H9 (cell line): ENCODE data around the gene GABRB2. TPM values are rescaled to one million over a fixed set of nuclear protein-coding genes. Genes with fewer than 3 reads are reported as not detected.

Experiments used
- DNase-seq: peaks from one replicate; pipeline ENCODE4 v3.0.0-alpha.2; 2017
- H2AFZ ChIP-seq: one replicate; pipeline ENCODE4 v1.6.1; 2013; ENCODE audit warnings: mild to moderate bottlenecking, low read length, control low read depth, moderate library complexity
- H2AK5ac ChIP-seq: 2 replicates; pipeline ENCODE4 v1.6.1; 2013; ENCODE audit warnings: low read length, control low read depth, mixed read lengths; ENCODE audit not compliant: insufficient read length
- H2BK120ac ChIP-seq: one replicate; pipeline ENCODE4 v1.6.1; 2013; ENCODE audit warnings: low read depth, mild to moderate bottlenecking, low read length, control low read depth, inconsistent platforms; ENCODE audit not compliant: poor library complexity, severe bottlenecking
- H2BK12ac ChIP-seq: 2 replicates; pipeline ENCODE4 v1.6.1; 2013; ENCODE audit warnings: low read length, control low read depth, mixed read lengths, low read depth; ENCODE audit not compliant: insufficient read length
- H2BK15ac ChIP-seq: 2 replicates; pipeline ENCODE4 v1.6.1; 2013; ENCODE audit warnings: low read depth, low read length, control low read depth
- H2BK20ac ChIP-seq: one replicate; pipeline ENCODE4 v1.6.1; 2013; ENCODE audit warnings: low read depth, mild to moderate bottlenecking, low read length, control low read depth, inconsistent platforms; ENCODE audit not compliant: poor library complexity, severe bottlenecking
- H2BK5ac ChIP-seq: 2 replicates; pipeline ENCODE4 v1.6.1; 2013; ENCODE audit warnings: low read length, control low read depth, mixed read lengths; ENCODE audit not compliant: insufficient read length
- H3K14ac ChIP-seq: 2 replicates; pipeline ENCODE4 v1.6.1; 2013; ENCODE audit warnings: low read length, control low read depth; ENCODE audit not compliant: insufficient read depth
- H3K18ac ChIP-seq: 2 replicates; pipeline ENCODE4 v1.6.1; 2013; ENCODE audit warnings: low read depth, mild to moderate bottlenecking, mixed read lengths, low read length, control low read depth; ENCODE audit not compliant: insufficient read length
- H3K23ac ChIP-seq: 2 replicates; pipeline ENCODE4 v1.6.1; 2013; ENCODE audit warnings: low read length, control low read depth, mixed read lengths, low read depth; ENCODE audit not compliant: insufficient read length
- H3K23me2 ChIP-seq: 2 replicates; pipeline ENCODE4 v1.6.1; 2013; ENCODE audit warnings: low read depth, mild to moderate bottlenecking, mixed read lengths, low read length, control low read depth; ENCODE audit not compliant: insufficient read length, poor library complexity, severe bottlenecking
- H3K27ac ChIP-seq: 2 replicates; pipeline ENCODE4 v1.5.1; 2013; ENCODE audit warnings: low read length, control low read depth, mixed read lengths, low read depth; ENCODE audit not compliant: insufficient read length
- H3K27me3 ChIP-seq: 2 replicates; pipeline ENCODE4 v1.6.1; 2013; ENCODE audit warnings: low read length, control low read depth, inconsistent platforms; ENCODE audit not compliant: insufficient read depth
- H3K4ac ChIP-seq: 2 replicates; pipeline ENCODE4 v1.6.1; 2013; ENCODE audit warnings: low read depth, mild to moderate bottlenecking, control low read depth, inconsistent platforms, low read length, moderate library complexity
- H3K4me1 ChIP-seq: 2 replicates; pipeline ENCODE4 v1.6.1; 2013; ENCODE audit warnings: low read length, control low read depth, inconsistent platforms; ENCODE audit not compliant: insufficient read depth
- H3K4me2 ChIP-seq: 2 replicates; pipeline ENCODE4 v1.6.1; 2013; ENCODE audit warnings: low read length, control low read depth, mixed read lengths; ENCODE audit not compliant: insufficient read length, insufficient read depth
- H3K56ac ChIP-seq: 2 replicates; pipeline ENCODE4 v1.6.1; 2013; ENCODE audit warnings: low read depth, mild to moderate bottlenecking, mixed read lengths, low read length, control low read depth; ENCODE audit not compliant: insufficient read length
- H3K79me1 ChIP-seq: 2 replicates; pipeline ENCODE4 v1.6.1; 2013; ENCODE audit warnings: low read depth, mild to moderate bottlenecking, moderate library complexity, low read length, control low read depth, inconsistent platforms; ENCODE audit not compliant: insufficient read depth, poor library complexity, severe bottlenecking
- H3K79me2 ChIP-seq: 2 replicates; pipeline ENCODE4 v1.6.1; 2013; ENCODE audit warnings: low read length, control low read depth, inconsistent platforms; ENCODE audit not compliant: insufficient read depth
- H3K9ac ChIP-seq: 2 replicates; pipeline ENCODE4 v1.6.1; 2013; ENCODE audit warnings: low read length, control low read depth, mixed read lengths; ENCODE audit not compliant: insufficient read length; ENCODE audit errors: extremely low read depth
- H3K9me3 ChIP-seq: one replicate; pipeline ENCODE4 v1.6.1; 2013; ENCODE audit warnings: low read depth, low read length, inconsistent platforms; ENCODE audit not compliant: control insufficient read depth
- H3T11ph ChIP-seq: one replicate; pipeline ENCODE4 v1.6.1; 2013; ENCODE audit warnings: mild to moderate bottlenecking, low read length, control low read depth, inconsistent platforms
- H4K20me1 ChIP-seq: one replicate; pipeline ENCODE4 v1.6.1; 2013; ENCODE audit not compliant: control insufficient read depth, insufficient read length, insufficient read depth
- H4K5ac ChIP-seq: 2 replicates; pipeline ENCODE4 v1.6.1; 2013; ENCODE audit warnings: low read depth, mild to moderate bottlenecking, mixed read lengths, low read length, control low read depth; ENCODE audit not compliant: insufficient read length
- H4K8ac ChIP-seq: replicated peaks from 2 replicates; pipeline ENCODE4 v1.6.1; 2013; ENCODE audit warnings: low read length, control low read depth, mixed read lengths, low read depth; ENCODE audit not compliant: insufficient read length
- H4K91ac ChIP-seq: 2 replicates; pipeline ENCODE4 v1.6.1; 2013; ENCODE audit warnings: low read depth, mild to moderate bottlenecking, moderate library complexity, mixed read lengths, low read length, control low read depth; ENCODE audit not compliant: insufficient read length
- H3K27ac Mint-ChIP-seq, 3 experiments: 2 replicates in 2 of 3; 3 replicates in 1 of 3; pipeline ENCODE4 v1.8.0; 2020 to 2021; ENCODE audit warnings: mixed read lengths in 3 of 3, mild to moderate bottlenecking in 1 of 3, moderate library complexity in 1 of 3
- H3K27me3 Mint-ChIP-seq: 2 replicates; pipeline ENCODE4 v1.8.0; 2021; ENCODE audit warnings: low read depth, mild to moderate bottlenecking, moderate library complexity, mixed read lengths
- H3K36me3 Mint-ChIP-seq, 3 experiments: 2 replicates in 2 of 3; 3 replicates in 1 of 3; pipeline ENCODE4 v1.8.0; 2020 to 2021; ENCODE audit warnings: low read depth in 3 of 3, mixed read lengths in 3 of 3; ENCODE audit not compliant: insufficient read depth in 1 of 3
- H3K4me1 Mint-ChIP-seq, 2 experiments: 2 replicates each; pipeline ENCODE4 v1.8.0; 2020; ENCODE audit warnings: mixed read lengths in 2 of 2
- H3K4me3 Mint-ChIP-seq, 2 experiments: 2 replicates in 1 of 2; 3 replicates in 1 of 2; pipeline ENCODE4 v1.8.0; 2020 to 2021; ENCODE audit warnings: mild to moderate bottlenecking in 2 of 2, mixed read lengths in 2 of 2, moderate library complexity in 1 of 2
- H3K9me3 Mint-ChIP-seq, 2 experiments: 2 replicates in 1 of 2; 3 replicates in 1 of 2; pipeline ENCODE4 v1.8.0; 2020; ENCODE audit warnings: mild to moderate bottlenecking in 2 of 2, mixed read lengths in 2 of 2, moderate library complexity in 1 of 2
- CTCF ChIP-seq: fragments of 200-600 bp; sonication (generic); conservative IDR thresholded peaks from 3 replicates; pipeline ENCODE4 v1.8.0; 2021; ENCODE audit warnings: antibody characterized with exemption, mild to moderate bottlenecking
- WGBS: extraction: QIAGEN DNeasy Blood & Tissue Kit; methylation state at CpG from one replicate; pipeline ENCODE4 v1.1.7; 2013; ENCODE audit warnings: missing lambda C conversion rate, low lambda C conversion rate, mixed read lengths; ENCODE audit not compliant: insufficient read length; ENCODE audit errors: extremely low coverage; 5-methylcytosine and 5-hydroxymethylcytosine counted together
- total RNA-seq: library from RNA; stranded (reverse); gene quantifications from 2 replicates; pipeline ENCODE4 v1.2.1, GENCODE V29; 2021

Gene GABRB2
- total RNA-seq, 1 experiment from 2014 or later = 0.20 TPM

GRCh38 chr5:161332343-161332742 lies 214.2 kb downstream of the GABRB2 start:
- Histone ChIP-seq H2BK12ac (no peak overlapping the region), H2AFZ (no peak overlapping the region), H2BK20ac (no peak overlapping the region), H3K27ac (no peak overlapping the region), H3K9ac (no peak overlapping the region), H4K5ac (no peak overlapping the region), H3K79me2 (no peaks in the 10 kb centered on the region), H3K4ac (no peak overlapping the region), H3K9me3 (no peaks in the 10 kb centered on the region), H3K27me3 (no peaks in the 10 kb centered on the region), H3T11ph (no peak overlapping the region), H3K79me1 (no peaks in the 10 kb centered on the region), H2BK120ac (no peak overlapping the region), H4K8ac (no peak overlapping the region), H3K4me2 (no peak overlapping the region), H2BK15ac (no peak overlapping the region), H4K91ac (no peak overlapping the region), H4K20me1 (no peaks in the 10 kb centered on the region), H3K23ac (no peak overlapping the region), H3K14ac (no peak overlapping the region), H3K56ac (no peak overlapping the region), H2BK5ac (no peak overlapping the region), H2AK5ac (no peak overlapping the region), H3K4me1 (no peaks in the 10 kb centered on the region; the same call in 1 of the 2 replicates), H3K23me2 (no peaks in the 10 kb centered on the region), H3K18ac (no peak overlapping the region)
- WGBS = no CpG with 5 or more reads among the region's 3 CpGs
- DNase-seq = no peak
- Mint-ChIP-seq H3K36me3 (no peaks in the 10 kb centered on the region; a peak in 1 of 7 replicates), H3K27ac (no peak overlapping the region), H3K9me3 (no peaks in the 10 kb centered on the region), H3K4me3 (no peak overlapping the region), H3K27me3 (no peaks in the 10 kb centered on the region), H3K4me1 (peaks cover 14 to 24% of the 10 kb centered on the region in 2 experiments)
- TF ChIP-seq CTCF = no peak
